Left hindlimb (tissue), 1 donor: ENCODE measurements around the gene IRS2.
"Not testable (repeated sequence)": the region's sequence is repeated elsewhere in the genome, so short reads cannot be mapped to it uniquely, and the experiment has no call there.

Experiments used
- DNase-seq: peaks from one replicate; pipeline ENCODE4 v3.0.0-alpha.2; 2018

IRS2 gene

DNA sequence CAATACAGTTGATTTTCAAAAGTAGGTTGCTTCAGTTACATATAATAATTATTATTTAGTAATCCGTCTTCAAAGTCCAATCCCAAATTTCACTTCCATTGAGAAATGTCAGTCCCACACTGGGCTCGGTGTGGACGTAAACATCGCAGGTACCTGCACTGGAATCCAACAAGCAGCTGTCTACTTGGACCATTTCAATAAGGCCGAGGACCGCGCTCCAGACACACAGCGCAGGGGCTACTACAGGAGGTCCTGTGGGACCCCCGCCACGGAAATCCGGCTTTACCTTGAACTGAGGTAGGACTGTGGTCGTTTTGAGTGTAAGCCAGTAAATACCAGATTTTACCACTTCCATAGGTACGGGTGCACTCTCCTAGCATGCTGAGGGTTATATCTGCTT, 30.8 kb downstream of the IRS2 start:
- no peak for DNase-seq

DNA sequence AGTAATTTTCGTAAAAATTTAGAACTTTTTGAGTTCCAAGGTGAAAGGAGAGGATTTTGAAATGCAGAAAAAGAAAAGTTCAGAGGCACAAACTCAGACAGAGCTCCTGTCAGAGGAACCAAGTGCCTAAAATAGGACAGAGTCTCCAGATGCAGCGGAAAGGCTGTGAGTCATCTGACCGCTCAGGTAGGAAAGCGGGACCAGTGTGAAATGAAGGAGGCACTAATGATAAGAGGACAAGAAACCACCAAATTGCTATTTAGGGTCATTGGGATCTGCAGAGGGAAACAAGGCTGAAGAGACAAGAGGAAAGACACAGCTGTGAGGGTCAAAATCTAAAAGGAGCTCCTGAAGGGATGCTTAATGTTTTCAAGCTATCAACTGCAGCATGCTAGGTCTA, 34.9 kb downstream of the IRS2 start:
- DNase-seq: no peak

DNA sequence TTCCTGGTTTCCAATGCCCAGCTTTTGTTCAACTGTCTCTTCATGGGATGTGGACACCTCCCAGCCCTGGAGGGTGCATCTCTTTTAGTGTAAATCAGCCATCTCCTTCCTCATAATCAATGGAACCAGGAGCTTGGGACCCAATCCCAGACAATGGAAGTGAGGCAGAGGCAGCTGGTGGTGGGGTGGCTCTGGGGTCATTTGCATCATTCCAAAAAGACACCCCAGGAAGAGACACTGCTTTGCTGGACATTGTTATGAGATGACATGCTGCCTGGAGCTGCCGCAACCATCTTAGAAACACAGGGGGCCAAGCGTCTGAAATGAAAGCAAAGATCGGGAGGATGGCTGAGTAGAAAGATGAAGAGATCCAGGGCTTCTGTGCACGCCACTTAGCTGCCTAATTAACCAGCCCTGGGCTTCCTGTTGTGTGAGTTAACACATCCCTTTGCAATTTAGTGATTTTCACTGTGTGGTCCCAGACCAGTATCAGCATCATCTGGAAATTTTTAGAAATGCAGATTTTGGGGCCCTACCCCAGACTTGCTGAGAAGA, 36.1 kb downstream of the IRS2 start:
- DNase-seq: no peak

DNA sequence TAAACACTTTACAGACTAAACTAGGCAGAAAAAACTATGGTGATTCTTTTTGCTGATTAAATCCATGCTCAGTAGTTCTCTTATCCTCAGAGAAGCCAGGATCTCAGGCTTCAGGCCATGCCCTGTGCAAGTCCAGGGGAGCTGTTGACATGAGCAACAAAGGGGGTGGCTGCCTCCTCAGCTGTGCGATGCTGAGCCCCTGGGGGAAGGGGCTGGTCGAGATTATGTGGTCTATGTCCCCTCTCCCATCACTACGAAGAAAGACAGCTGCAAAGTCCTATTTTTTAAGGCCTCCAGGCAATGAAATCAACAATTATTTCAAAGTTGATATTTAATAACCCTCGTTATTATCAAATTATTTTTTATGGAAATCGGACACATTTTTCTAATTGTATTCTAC, 37.0 kb downstream of the IRS2 start:
- no peak for DNase-seq

DNA sequence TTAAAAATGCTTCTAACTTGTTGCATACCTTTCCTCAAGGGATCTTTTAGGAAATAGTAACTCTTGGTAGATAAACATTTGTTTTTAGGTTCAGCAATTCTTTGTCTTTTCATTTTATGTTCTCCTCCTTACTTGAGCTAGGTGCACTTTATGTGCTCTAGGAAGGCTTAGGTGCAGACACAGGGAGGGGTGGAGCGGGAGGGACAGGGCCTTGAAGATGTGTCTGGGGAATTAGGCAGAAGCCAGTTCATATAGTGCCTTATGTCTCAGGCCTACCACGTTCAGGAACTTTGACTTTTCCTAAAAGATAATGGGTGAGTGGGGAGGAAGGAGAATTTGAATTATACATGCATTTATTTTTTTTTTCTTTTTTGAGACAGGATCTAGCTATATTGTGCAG, 37.7 kb downstream of the IRS2 start:
- DNase-seq: no peak

DNA sequence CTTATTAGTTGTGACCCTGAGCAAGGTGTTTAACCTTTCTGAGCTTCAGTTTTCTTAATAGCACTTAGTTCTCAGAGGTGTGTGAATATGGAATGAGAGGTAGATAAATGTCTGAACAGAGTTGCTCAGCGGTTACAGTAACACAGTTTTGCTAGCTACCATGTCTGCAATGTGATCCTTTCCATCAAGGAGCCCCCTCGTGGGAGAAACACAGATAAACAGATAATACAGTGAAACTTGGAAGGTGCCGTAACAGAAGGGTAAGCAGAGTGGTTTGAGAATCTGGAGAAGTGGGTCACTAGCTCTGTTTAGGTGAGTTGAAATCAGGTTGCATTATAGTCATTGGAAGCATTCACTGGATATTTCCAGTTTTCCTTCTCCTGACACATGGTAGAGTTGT, 38.9 kb downstream of the IRS2 start:
- no peak for DNase-seq

DNA sequence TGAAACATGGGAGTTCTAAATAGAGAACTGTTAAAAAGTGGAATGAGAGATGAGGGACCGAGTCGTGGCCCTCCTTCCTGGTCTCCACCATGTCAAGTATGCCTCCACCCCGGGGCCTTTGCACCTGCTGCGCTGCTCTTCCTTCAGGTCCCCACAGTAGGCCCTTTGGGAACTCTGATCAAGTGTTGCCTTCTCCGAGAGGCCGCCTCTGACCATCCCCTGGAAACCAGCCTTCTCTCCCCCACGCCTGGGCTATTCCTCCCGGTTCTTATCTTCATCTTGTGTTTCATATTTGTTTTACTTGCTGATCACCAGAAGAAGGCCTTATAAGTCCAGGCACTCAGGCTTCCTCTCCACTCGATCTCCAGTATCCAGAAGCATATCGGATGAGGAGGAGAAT, 40.0 kb downstream of the IRS2 start:
- no peak for DNase-seq

DNA sequence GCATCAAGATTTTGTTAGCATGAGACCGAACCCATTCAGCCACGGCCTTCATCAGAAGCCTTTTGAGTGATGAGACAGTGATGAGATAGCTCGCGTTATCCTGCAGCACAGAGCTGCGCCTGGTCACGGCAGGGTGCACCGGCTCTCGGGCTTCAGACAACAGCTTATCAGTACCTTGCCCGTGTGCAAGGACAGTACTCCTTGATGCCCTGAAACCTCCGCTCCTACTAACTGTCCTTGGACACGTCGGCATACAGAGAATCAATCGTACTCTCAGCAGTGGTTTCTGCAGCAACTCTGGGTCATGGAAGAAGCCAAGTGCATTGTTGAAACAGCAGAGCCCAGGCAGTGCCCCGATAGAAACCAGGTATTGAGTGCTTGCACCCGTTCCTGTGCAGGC, 40.7 kb downstream of the IRS2 start:
- DNase-seq: no peak

DNA sequence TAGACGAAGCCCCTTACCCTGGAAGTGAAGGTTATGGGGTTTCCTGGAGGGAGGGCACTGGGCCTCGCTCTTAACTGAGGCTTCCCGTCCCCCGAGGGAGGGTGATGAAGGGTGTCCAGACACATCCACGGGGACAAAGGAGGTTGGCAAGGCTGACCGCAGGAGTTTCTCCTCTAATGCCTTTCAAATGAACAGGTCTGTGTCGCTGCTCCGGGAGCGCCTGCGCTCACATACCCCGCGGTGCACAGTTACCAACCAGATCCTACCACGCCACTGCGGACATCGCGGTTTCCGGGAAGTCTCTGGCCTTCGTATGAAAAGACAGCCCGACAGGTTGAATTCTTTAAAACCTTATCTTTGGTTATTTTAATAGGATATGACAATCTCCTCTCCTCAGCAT, 41.3 kb downstream of the IRS2 start:
- DNase-seq: no peak

DNA sequence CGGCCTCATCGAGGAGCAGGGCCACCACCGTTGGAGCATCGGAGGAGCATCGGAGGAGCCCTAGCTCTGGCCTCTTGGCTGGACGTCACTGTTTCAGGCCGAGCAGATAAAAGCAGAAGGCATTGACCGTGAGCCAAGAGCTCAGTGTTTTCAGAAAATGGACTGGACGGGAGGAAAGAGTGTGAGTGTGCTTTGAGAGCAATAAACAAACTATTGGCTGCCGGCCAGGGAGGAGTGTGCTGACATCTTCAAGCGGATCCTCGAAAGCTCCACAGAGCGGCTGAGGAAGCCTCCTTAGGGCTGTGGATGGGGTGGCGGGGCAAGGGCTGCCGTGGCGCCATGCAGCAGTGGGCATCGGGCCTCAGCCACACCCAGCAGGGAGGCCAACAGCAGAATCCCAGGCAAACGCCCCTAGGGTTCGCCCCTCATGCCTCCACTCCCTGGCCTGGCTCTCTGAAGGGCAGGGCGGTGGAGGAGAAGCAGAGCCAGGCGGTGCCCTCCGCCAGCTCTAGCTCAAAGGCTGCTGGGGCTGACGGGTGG, 41.8 kb downstream of the IRS2 start:
- DNase-seq: no peak

DNA sequence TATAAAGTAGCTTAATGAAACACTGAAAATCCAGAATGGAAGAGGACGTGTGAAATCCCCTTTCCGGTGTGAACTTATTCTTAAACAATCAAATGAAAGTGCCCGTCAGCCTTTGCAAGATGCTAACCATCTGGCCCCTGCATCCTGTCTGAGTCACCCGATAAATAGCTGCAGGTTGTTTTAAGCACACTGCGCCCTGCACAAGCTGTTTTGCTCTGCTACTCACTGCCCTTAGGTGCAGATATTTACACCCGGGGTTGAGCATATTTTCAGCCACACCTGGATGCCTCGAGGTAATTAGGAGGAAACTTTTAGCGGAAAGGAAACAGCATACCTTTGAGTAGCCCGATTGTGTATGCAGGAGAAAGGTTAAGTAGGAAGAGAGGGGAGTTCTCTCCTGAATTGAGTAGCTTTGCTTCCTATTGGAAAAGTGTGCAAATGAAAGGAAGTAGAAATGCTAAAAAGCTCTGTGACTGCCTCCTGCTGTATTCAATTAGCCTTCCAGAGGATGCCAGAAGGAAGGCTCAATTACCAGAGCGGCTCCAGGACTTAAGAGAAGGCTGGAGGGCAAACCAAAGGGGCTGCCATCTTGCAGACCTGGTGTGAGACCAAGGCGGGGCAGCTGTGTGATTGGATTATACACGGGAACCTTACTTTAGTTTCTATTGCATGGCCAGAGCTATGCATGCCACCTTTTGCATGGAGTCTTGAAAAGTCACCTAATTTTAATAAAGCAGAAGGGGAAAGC, 42.5 kb downstream of the IRS2 start:
- DNase-seq: no peak

DNA sequence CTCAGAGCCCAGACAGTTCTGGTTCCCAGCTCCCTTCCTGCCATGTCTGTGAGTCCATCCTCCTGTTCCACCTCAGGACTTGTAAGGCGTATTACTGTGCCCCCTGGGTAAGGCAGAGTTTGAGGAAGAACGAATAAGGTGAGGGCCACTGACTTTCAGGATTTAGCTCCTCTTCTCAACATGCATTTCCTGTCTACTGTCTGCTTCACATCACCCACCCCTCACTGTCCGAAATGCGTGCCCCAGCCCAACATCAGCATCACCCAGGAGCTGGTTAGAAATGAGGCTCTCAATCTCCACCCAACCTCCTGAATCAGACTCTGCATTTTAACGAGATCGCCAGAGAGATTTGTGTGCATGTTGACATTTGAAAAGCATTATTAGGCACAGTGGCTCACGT, 44.4 kb downstream of the IRS2 start:
- no peak for DNase-seq

DNA sequence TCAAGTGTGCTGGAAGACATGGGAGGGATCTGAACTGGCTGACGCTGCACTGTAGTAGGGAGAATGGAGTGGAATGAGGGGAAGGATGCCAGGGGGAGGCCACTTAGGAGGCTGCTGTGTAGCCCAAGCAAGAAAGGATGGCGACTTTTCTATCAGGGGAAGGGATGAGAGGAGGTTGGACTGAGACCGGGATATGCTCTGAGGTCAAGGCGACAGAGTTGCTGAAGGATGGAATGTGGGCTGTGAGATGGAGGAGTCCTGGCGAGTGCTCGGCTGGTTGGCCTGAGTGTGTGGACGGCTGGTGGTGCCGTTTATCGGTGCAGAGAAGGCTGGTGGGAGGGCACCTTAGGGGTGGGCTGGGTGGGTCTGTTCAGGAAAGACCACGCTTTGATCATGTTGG, 45.7 kb downstream of the IRS2 start:
- DNase-seq: no peak

DNA sequence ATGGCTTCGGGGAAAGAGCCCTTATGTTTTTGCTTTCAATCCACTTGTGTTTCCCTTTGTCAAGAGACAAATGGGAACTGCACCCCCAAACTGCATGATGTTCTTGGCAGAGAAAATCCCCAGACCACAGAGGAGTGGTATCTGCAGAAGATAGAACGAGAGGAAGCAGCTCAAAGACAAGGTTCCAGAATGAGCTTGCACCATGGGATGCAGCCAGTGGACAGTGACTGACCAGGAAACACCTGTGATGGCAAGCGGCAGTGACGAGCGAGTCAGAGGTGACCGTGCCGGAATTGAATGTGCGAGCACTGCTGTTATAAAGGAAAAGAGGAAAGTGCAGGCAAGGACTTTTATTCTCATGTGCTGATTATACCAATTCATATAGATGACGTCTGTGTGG, 46.3 kb downstream of the IRS2 start:
- no peak for DNase-seq

DNA sequence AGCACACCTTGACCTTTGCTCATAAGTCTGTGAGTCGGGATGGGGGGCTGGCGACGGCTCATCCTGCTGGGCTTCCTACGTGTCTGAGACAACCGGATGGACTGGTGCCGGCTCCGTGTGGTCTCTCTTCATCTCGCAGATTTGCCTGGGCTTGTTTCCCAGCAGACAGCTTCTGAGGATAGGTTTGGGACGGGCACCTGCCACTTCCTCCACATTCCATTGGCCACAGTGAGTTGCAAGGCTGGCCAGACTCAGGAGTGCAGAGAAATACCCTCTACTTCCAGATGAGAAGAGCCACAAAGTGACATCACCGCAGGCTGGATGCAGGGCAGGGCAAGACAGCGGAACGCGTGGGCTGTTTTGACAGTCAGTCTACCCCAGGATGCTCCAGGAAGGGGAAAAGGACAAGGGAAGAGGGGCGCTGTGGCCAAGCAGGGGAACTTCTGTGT, 48.1 kb downstream of the IRS2 start:
- no peak for DNase-seq

DNA sequence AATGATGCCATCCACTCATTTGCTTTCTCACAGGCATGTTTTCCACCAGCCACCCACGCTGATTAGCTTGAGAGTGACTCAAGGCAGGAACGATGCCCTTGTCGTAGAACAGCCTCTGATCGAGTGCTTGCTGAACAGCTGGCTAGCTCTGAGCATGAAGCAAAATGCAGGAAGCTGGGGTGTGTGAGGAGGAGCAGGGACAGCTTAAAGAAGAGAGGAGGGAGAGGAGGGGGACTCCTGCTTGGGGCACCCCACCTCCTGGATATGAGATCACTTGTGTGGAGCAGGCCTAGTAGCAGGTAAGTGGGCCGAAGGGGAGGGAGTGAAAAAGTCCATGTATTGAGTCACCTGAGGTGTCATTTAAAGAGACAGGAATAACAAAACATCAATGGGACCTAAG, 48.8 kb downstream of the IRS2 start:
- DNase-seq: no peak

DNA sequence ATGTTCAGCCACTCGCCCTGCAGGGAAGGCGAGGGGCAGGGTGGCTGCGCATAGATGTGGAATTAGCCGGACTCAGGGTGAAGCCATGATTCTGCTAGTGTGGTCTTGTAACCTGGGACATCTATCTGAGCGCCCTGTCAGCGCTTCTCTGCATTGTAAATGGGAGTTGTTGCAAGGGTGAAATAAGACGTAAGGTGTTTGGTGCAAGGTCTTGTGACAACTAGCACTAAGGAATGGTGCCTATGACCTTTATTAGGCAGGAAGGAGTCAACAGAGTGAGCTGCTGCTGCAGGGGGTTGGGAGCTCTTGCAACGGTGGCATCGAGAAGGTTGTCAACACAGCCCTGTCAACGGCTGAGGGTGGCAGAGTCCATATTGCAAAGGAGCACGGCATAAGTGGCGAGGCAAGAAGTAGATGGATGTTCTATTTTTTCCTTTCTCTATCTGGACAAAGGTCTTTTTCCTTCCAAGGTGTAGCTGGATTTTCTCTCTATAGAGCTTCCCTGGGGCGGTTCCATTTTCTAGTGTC, 49.3 kb downstream of the IRS2 start:
- no peak for DNase-seq

DNA sequence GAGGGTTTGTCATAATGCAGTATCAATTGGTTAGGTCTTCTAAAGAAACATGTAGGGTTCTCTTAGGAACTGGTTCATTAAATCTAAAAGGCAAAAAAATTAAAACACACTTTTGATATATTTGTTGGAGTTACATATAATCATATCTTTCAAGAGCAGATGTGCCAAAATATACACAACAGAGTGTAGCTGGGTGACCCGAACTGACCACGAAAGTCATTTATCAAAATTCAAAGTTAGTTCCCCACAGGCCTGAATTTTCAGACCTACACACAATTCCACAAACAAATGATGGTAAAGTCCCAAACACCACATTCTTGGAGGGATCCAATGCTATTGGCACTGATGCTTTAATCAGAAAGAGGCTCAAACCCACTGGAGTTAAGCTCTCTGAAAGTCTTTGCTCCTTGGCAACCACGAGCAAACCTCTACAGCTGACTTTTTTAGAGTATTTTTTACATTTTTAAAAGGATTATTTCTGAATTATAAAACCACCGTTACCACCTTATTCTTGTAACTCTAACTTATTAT, 50.9 kb downstream of the IRS2 start:
- DNase-seq: no peak

DNA sequence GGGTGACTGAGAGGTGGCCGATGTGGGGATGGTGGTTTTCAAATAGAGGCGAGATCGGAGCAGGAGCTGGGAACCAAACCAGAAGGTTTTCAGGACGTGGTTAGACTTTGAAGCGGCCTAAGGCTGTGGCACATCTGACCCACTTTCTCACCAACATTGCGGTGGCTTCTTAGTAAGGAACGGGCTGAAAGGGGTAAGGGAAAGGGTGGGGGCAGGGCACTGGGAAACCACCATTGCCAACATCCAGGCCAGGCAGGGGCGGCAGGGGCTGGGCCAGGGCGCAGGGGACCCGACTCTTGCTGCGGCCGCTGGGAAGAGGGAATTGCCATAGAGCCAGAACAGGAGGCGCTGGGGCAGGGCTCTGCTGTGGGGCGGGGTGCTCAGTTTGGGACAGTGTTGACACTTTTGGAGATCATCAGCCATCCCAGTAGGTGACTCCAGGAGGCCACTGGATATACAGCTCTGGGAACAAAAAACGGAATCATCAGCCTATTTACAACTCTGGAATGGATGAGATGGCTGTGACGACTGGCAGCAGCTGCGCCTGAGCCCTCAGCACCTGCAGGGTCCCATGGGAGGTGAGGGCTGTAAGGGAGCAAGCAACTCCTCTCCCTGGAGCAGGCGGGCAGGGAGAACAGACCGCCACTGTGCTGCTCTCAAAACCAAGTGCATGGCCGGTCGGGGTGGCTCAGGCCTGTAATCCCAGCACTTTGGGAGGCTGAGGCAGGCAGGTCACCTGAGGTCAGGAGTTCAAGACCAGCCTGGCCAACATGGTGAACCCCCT, 52.2 kb downstream of the IRS2 start:
- DNase-seq: no peak

DNA sequence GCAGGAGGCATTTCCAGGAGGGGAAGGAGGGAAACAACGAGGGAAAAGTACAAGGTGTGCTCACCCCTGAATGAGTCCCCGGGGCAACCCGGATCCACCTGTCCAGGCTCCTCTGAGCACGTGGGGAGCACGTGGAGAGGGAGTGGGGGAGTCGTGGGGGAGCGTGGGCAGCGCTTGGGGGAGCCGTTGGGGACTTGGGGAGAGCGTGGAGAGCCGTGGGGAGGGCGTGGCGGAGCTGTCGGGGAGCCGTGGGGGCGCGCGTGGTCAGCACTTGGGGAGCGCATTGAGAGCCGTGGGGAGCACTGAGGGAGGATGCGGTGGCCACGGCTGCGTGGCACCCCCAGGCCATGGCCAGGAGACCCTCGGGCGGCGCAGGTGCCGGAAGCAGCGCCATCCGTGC, 52.8 kb downstream of the IRS2 start:
- no peak for DNase-seq

DNA sequence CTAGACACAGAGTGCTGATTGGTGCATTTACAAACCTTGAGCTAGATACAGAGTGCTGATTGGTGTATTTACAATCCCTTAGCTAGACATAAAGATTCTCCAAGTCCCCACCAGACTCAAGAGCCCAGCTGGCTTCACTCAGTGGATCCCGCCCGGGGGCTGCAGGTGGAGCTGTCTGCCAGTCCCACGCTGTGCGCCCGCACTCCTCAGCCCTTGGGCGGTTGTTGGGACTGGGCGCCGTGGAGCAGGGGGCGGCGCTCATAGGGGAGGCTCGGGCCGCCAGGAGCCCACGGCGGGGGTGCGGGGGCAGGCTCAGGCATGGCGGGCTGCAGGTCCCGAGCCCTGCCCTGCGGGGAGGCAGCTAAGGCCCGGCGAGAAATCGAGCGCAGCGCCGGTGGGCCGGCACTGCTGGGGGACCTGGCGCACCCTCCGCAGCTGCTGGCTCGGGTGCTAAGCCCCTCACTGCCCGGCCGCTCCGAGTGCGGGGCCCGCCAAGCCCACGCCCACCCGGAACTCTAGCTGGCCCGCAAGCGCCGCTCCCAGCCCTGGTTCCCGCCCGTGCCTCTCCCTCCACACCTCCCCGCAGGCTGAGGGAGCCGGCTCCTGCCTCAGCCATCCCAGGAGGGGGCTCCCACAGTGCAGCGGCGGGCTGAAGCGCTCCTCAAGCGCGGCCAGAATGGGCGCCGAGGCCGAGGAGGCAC, 53.8 kb downstream of the IRS2 start:
- not testable (repeated sequence) for DNase-seq

DNA sequence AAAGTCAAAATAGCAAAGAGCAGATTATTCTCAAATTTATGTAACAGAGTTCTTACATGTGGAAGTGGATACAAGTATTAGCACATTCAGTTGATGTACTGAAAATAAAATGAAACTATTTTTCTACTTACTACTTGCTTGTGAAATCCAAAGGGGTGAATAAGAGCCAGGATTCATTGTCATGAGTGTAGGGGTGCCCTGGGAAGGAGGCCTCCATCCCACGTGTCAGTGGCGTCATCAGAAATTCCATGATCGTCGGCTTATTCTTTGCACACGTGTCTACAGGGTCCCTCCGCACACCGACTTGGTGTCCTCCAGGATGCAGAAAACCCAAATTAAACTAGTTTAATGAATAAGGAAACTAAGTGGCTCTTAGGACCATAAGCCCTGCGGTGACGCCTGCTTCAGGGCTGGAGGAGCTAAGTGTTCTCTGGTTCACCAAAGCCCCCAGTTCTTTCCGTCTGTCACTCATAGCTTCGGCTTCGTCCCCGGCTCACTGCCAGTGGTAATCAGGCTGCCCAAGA, 55.5 kb downstream of the IRS2 start:
- DNase-seq: no peak
